Stimulated activated CD8-positive, alpha-beta memory T cell treated with anti-CD3 and anti-CD28 coated beads, Interleukin-15, amount 100 ng/mL, for 24 hours (primary cell): Measurements from ENCODE around the gene TMEM89.

Experiments
- DNase-seq: peaks from one replicate; pipeline ENCODE4 v3.0.0-alpha.2; 2020; ENCODE audit warnings: low read depth

TMEM89 gene

GRCh38 chr3:48614044-48614443 lies 7.5 kb downstream of the TMEM89 start:
- no peak for DNase-seq

- DNase-seq: no peak
Measured at GRCh38 chr3:48612309-48612708, 9.3 kb downstream of the TMEM89 start.

GRCh38 chr3:48609088-48610005 lies 12.2 kb downstream of the TMEM89 start, which contains the start of gene UQCRC1:
UQCRC1 (minus strand) TSS chr3:48609646; CDS start chr3:48609620, 26 bp downstream.
- peak; percentile 87 for DNase-seq

- no peak for DNase-seq
Measured at GRCh38 chr3:48607519-48607918, 14.1 kb downstream of the TMEM89 start.

GRCh38 chr3:48601622-48601994 lies 20.0 kb downstream of the TMEM89 start:
- no peak for DNase-seq

GRCh38 chr3:48600711-48601621 lies 20.6 kb downstream of the TMEM89 start:
- DNase-seq: no peak

GRCh38 chr3:48599509-48600285 lies 21.9 kb downstream of the TMEM89 start:
- no peak for DNase-seq

GRCh38 chr3:48599077-48599501 lies 22.5 kb downstream of the TMEM89 start:
- DNase-seq: no peak

GRCh38 chr3:48598323-48599076 lies 23.1 kb downstream of the TMEM89 start:
- no peak for DNase-seq

- DNase-seq: no peak
Measured at GRCh38 chr3:48597408-48597800, 24.2 kb downstream of the TMEM89 start.

GRCh38 chr3:48596676-48597407 lies 24.7 kb downstream of the TMEM89 start:
- DNase-seq: no peak

- no peak for DNase-seq
Measured at GRCh38 chr3:48596157-48596556, 25.4 kb downstream of the TMEM89 start.

GRCh38 chr3:48595526-48596121 lies 25.9 kb downstream of the TMEM89 start:
- no peak for DNase-seq

- no peak for DNase-seq
Measured at GRCh38 chr3:48595075-48595525, 26.5 kb downstream of the TMEM89 start, which contains the start of gene COL7A1. COL7A1 (minus strand) TSS chr3:48595329; CDS start chr3:48595159, 170 bp downstream.

- DNase-seq: no peak
Measured at GRCh38 chr3:48594417-48595049, 27.0 kb downstream of the TMEM89 start.

GRCh38 chr3:48593337-48593736 lies 28.2 kb downstream of the TMEM89 start:
- no peak for DNase-seq

- no peak for DNase-seq
Measured at GRCh38 chr3:48592519-48593087, 29.0 kb downstream of the TMEM89 start.

GRCh38 chr3:48591886-48592518 lies 29.6 kb downstream of the TMEM89 start:
- no peak for DNase-seq
